ENCODE measurements around the gene PAX7.

PAX7 gene

DNA sequence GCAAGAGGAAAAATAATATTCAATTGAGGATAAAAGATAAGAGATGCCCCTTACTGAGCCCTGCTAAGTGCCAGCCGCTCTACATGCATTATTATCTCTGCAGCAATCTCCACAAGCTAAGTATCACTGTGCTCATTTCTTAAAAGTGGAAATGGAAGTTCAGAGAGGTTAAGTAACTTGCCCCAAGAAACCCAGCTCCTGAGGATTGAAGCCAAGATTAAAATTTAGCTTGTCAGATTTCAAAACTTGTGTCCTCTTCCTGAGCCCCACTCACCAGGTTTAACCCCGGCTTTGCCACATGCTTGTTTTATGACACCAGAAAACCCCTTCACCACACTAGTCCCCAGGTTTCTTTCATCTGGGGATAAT lies 11.2 kb upstream of the PAX7 start:
- DNase-seq = no peak

DNA sequence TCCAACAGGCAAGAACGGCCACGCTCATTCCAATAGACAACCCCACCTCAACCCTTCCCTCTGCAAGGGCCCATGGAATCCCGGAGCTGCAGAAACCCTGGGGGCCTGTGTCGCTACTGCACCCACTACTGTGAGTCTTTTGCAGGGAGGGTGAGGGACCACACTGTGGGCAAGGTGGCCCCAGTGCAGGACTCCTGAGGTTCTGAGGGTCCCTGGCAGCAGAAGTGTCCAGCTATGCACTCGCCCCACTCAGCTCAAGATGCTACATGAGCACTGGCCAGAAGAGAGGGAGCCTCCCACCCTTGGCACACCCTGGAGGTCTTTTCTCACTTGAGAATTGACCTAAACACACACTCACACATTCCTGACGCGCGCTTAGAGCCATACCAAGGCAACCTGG lies 2.1 kb upstream of the PAX7 start:
- DNase-seq = no peak

- DNase-seq = no peak
These were observed 761 bp upstream of the PAX7 start for GRCh38 chr1:18629659-18630510.

DNA sequence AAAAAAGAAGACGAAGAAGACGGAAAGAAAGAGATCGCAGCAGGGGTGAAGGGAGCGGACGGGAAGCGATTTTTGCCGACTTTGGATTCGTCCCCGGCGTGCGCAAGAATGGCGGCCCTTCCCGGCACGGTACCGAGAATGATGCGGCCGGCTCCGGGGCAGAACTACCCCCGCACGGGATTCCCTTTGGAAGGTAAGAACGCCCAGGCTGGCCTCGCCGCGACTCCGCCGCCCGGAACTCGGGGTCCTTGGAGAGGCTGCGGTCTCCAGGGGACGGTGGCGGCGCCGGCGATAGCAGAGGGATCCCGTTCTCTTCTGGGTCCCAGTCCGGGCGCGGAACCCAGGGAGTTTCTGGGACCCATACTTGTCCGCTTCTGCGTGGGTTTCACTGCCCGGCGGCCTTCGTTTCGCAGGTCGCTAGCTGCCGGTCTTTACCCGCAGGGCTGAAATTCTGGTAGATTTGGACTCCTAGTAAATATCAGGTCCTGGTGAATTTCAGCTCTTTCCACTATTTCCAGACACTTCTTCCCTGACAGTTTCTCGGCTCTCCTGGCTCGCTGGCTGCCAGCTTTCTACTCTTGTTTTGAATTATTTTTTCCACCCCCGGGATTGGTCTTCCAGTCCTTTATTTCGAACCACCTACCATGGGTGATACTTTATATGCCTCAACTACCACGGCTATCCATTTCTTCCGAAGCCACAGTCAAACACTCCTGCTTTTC lies 1.0 kb downstream of the PAX7 start:
- DNase-seq = no peak

GRCh38 chr1:18632218-18632588 lies 1.6 kb downstream of the PAX7 start:
- DNase-seq = no peak

- DNase-seq = no peak
These were observed 2.3 kb downstream of the PAX7 start for GRCh38 chr1:18632783-18633421.

DNA sequence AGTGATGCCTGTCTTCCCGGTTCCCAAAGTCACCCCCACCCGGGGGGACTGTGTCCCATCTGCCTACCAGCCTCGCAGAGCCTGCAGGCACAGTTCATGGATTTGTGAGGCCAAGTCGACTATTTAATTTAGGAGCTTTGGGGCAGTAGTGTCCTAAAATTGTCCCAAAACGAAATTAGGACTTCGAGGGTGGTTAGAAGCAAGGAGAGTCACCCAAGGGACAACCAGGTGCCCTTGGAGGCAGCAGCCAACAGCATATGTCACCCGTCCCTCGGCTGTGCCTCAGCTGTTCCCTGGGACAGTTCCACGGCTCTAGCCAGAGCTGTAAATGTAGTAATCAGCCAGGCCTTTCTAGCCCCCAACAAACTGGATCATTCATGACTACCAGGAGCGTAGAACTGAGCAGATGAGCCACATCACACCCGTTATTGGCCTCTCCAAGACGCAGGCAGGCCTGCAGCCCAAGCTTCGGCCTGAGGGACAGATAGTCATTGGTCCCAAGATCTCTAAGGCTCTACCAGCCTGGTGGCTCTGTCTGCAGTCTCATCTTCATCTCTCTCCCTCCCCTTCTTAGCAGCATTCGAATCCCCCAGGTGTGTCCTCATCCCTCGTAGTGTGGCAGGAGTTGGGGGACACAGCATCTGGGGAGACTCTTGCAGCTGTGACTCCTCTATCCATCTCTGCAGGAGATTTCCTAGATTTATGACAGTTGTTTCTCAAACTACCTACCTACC lies 2.9 kb downstream of the PAX7 start:
- no peak for DNase-seq

GRCh38 chr1:18634276-18634675 lies 3.6 kb downstream of the PAX7 start:
- DNase-seq = no peak

DNA sequence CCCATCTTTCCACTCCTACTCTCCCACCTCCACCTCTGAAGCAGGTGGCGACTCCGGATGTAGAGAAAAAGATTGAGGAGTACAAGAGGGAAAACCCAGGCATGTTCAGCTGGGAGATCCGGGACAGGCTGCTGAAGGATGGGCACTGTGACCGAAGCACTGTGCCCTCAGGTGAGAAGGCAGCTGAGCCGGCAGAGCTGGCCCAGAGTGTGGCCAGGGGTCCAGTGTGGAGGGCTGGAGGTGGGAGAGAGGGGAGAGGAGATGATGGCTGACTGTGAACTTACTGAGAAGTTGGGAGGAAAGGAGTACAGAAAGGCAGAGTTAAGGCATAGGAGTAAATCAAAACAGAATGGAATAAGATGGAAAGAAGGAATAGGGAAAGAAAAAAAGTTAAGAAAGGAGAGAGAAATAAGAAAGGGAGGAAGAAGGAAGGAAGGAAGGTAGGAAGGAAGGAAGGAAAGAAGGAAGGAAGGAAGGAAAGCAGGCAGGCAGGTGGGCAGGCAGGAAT lies 4.5 kb downstream of the PAX7 start:
- no peak for DNase-seq

GRCh38 chr1:18635891-18636595 lies 5.4 kb downstream of the PAX7 start:
- no peak for DNase-seq

GRCh38 chr1:18636596-18637508 lies 6.2 kb downstream of the PAX7 start:
- DNase-seq = no peak

DNA sequence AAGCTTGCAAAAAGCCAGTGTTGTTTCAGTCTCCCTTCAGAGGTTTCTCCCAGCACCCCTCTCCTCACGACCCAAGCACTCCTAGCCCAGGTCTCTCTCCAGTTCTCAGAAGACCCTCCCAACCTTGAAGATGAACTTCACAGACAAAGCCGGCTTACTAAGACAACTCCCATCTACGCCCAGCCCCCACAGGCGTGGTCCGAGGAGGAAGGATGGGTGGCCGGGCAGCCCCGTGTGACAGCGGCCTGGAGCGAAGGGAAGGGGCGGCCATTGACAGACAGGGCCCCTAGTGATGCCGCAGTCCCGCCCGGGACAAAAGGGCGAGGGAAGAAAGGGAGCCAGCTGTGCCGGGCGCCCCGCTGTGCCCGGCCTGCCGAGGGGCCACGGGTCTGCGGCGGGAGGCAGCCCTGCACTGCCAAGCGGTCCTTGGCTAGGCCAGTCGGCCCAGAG lies 6.9 kb downstream of the PAX7 start:
- DNase-seq = no peak

DNA sequence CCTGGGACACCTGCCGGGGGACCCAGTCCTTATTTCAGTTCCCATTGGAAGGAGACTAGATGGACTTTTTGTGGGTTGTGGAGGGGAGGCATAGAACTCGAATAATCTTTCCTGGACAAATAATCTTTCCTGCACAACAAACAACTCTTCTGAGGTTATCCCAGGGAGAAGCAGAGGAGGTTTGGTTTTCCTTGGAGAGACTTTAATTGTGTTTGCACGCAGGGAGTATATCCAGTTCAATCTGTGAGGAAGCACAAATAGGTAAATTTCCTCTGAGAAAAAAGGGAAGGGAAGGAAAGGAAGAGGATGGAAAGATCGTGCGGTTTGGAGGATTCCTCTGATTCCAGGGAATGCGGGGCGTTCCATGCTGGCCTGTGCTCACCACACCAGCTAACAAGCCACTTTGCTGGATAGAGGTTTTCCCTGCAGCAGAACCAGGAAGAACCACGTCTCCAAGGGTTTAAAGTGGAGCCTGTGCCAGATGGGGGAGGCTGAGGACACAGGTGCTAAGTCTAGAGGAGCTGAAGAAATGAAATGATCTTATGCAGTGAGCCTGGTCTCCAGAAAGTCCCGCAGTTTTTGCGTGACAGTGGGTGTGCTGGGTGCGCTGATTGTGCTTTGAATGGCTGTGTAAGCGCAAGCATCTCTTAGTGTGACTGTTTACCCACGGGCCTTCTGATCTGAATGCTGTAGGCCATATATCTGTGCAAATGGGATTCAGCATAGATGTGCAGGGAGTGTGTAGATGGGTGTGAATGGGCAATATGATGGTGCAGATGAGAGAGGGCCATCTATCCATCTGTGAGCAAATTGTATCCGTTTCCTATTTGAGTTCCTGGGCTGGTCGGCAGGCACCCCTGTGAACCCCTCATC lies 7.6 kb downstream of the PAX7 start:
- no peak for DNase-seq

DNA sequence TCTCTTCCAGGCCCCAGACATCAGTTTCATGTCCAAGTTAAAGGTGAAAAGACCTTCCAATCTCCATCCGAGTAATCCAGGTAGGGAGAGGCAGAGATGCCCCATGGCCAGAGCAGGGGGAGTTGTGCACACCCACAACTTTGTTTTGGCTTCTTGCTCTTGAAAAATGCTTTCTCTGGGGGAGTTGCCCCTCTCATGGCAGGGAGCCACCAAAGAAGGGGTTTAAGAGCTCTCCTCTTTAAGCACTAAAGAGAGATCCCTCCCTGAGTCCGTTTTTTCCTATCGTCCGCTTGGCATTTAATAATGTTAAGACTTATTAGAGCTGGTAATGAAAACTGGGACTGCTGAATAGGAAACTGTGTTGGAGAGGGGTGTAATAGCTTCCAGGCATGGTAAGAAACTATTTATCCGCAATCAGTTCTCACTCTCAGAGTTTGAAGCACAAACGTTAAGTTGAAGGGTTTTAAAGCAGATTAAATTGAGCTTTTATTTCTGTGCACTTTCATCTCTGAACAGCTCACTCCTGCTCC lies 8.3 kb downstream of the PAX7 start:
- no peak for DNase-seq

GRCh38 chr1:18639368-18640055 lies 8.9 kb downstream of the PAX7 start:
- DNase-seq = no peak

GRCh38 chr1:18640228-18641004 lies 9.8 kb downstream of the PAX7 start:
- no peak for DNase-seq

- no peak for DNase-seq
These were observed 10.6 kb downstream of the PAX7 start for GRCh38 chr1:18641005-18641941.

All from activated naive CD4-positive, alpha-beta T cell treated with anti-CD3 and anti-CD28 coated beads, Interleukin-2, amount 50 U/mL, for 16 hours (primary cell).